Osteocyte (in vitro differentiated cells): ENCODE data around the gene FKBP9. TPM values are rescaled to one million over a fixed set of nuclear protein-coding genes. Genes with fewer than 3 reads are reported as not detected.
"Not testable (repeated sequence)": the region's sequence is repeated elsewhere in the genome, so short reads cannot be mapped to it uniquely, and the experiment has no call there.

Source experiments
- DNase-seq: peaks from one replicate; pipeline ENCODE4 v3.0.0; 2021; ENCODE audit warnings: mixed read lengths; ENCODE audit not compliant: unreplicated experiment; ENCODE audit errors: extremely low spot score
- H3K27ac Mint-ChIP-seq: one replicate; pipeline ENCODE4 v1.8.0; 2021; ENCODE audit warnings: mild to moderate bottlenecking, mixed read lengths; ENCODE audit not compliant: unreplicated experiment
- H3K27me3 Mint-ChIP-seq: one replicate; pipeline ENCODE4 v1.8.0; 2021; ENCODE audit warnings: mixed read lengths; ENCODE audit not compliant: unreplicated experiment
- H3K36me3 Mint-ChIP-seq: one replicate; pipeline ENCODE4 v1.8.0; 2021; ENCODE audit warnings: mixed read lengths; ENCODE audit not compliant: unreplicated experiment
- H3K4me1 Mint-ChIP-seq: one replicate; pipeline ENCODE4 v1.8.0; 2021; ENCODE audit warnings: mixed read lengths; ENCODE audit not compliant: unreplicated experiment
- H3K4me3 Mint-ChIP-seq: one replicate; pipeline ENCODE4 v1.8.0; 2021; ENCODE audit warnings: mild to moderate bottlenecking, moderate library complexity, mixed read lengths; ENCODE audit not compliant: unreplicated experiment
- H3K9me3 Mint-ChIP-seq: one replicate; pipeline ENCODE4 v1.8.0; 2021; ENCODE audit warnings: mixed read lengths; ENCODE audit not compliant: unreplicated experiment
- CTCF ChIP-seq: fragments of 200-600 bp; sonication (generic); IDR thresholded peaks from 2 replicates; pipeline ENCODE4 v1.5.0; 2021; ENCODE audit warnings: antibody characterized with exemption, mild to moderate bottlenecking, moderate library complexity
- total RNA-seq: library from RNA; stranded (reverse); gene quantifications from 2 replicates; pipeline ENCODE4 v1.2.1, GENCODE V29; 2021

FKBP9 gene
- total RNA-seq, 1 donor from 2014 or later: 229 TPM

DNA sequence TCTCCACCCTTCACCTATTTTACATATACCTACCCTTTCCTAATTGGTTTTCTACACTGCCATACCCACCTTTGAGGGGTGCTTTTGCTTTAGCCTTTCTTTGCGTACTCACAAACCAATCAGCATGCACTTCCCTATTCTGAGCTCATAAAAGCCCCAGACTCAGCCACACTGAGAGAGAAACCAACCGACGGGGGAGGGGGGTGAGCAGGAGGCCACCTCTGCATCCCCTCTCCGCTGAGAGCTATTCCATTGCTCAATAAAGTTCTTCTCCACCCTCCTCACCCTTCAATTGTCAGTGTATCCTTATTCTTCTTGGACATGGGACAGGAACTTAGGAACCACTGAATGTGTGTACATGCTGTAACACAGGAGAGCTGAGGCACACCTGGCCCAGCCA, 9.0 kb upstream of the FKBP9 start:
- Mint-ChIP-seq H3K27me3 (no peaks in the 10 kb centered on the region), H3K9me3 (no peaks in the 10 kb centered on the region), H3K27ac (no peak overlapping the region), H3K4me1 (no peaks in the 10 kb centered on the region), H3K36me3 (no peaks in the 10 kb centered on the region), H3K4me3 (no peak overlapping the region)
- no peak for DNase-seq
- TF ChIP-seq CTCF: no peak

DNA sequence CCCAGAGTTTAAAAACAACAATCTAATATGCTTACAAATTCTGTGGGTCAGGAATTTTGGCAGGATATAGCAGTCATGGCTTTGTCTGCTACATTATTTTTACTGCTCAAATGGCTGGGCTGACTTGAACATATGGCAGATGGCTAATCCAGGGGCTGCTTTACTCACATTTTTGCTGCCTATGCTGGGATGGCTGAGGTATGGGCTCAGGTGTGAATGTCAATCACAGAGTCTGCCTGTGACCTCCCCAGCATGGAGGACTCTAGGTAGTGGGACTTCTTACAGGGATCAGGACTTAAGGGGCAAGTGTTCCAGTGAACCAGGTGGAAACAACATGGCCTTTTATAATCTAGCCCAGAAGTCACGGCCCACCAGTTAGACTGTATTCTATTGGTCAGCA, 4.4 kb upstream of the FKBP9 start:
- no peak for TF ChIP-seq CTCF
- no peaks in the 10 kb centered on the region for H3K27me3 Mint-ChIP-seq
- peaks cover 4% of the 10 kb centered on the region for H3K4me1 Mint-ChIP-seq
- DNase-seq: no peak
- H3K27ac Mint-ChIP-seq: no peak overlapping the region
- H3K9me3 Mint-ChIP-seq: no peaks in the 10 kb centered on the region
- H3K36me3 Mint-ChIP-seq: no peaks in the 10 kb centered on the region
- H3K4me3 Mint-ChIP-seq: no peak overlapping the region

DNA sequence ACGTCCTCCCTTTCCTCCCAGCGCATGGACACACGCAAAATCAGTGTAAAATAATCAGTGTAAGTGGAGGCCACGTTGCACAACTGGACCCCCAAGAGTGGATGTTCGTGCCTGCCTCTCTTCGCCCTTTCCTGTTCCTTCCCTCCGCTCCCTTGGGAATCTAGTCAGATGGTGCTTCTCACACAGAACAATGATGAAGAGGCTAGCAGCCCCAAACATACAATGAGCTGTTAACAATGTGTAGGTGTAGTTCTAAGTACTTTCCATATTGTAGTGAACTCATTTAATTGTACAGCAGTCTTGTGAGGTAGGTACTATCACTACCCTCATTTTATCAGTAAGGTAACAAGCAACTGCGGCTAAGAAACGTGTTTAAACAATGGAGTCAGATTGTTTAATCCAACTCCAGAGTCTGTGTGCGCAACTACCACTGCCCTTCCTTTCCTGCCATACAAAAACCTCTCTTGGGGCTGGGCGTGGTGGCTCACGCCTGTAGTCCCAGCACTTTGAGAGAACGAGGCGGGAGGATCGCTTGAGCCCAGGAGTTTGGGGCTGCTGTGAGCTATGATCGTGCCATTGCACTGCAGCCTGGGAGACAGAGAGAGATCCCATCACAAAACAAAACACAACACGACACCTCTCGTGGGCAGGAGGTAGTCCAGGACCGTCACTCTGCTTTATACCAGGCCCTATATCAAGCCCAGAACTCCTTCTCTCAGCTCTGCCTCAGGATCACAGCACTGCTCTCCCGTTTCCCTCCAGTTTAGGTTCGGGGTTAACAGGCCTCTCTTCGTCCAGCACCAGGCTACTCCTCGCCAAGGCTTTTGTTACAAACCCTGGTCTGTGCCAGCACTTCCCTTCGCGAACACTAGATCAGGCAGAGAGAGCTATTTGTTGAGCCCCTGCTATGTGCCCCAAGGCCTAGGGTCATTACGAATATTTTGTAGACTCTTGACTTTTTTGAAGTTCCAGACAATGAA, 1.1 kb downstream of the FKBP9 start:
- Mint-ChIP-seq H3K27me3 (no peaks in the 10 kb centered on the region), H3K4me1 (peaks cover 21% of the 10 kb centered on the region), H3K4me3 (peak overlapping the region; percentile 84), H3K9me3 (no peaks in the 10 kb centered on the region), H3K36me3 (peaks cover 4% of the 10 kb centered on the region), H3K27ac (peak overlapping the region; percentile 91)
- no peak for TF ChIP-seq CTCF
- DNase-seq: no peak

DNA sequence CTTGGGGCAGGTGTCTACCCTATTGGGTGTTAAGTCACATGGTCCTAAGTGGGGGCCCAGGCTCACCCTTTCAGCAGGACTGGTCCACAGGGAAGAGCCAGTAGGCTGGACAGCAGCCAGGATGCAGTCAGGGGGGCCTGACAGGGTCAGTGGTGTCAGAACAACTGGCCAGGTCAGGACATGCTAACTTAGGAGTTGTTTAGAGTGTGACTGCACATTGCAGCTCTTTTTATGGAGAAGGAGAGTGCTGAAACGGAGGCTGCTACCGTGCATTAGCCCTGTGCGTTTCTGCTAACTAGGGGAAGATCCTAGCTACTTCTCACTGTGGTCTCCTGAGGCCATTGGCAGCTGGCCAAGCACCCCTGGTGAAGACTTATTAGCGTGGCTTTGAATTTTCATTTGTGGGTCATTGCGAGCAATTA, 6.7 kb downstream of the FKBP9 start:
- H3K4me3 Mint-ChIP-seq, H3K27ac Mint-ChIP-seq, H3K27me3 Mint-ChIP-seq, H3K36me3 Mint-ChIP-seq, DNase-seq, H3K9me3 Mint-ChIP-seq: not testable (repeated sequence)
- H3K4me1 Mint-ChIP-seq: peaks cover 23% of the 10 kb centered on the region

DNA sequence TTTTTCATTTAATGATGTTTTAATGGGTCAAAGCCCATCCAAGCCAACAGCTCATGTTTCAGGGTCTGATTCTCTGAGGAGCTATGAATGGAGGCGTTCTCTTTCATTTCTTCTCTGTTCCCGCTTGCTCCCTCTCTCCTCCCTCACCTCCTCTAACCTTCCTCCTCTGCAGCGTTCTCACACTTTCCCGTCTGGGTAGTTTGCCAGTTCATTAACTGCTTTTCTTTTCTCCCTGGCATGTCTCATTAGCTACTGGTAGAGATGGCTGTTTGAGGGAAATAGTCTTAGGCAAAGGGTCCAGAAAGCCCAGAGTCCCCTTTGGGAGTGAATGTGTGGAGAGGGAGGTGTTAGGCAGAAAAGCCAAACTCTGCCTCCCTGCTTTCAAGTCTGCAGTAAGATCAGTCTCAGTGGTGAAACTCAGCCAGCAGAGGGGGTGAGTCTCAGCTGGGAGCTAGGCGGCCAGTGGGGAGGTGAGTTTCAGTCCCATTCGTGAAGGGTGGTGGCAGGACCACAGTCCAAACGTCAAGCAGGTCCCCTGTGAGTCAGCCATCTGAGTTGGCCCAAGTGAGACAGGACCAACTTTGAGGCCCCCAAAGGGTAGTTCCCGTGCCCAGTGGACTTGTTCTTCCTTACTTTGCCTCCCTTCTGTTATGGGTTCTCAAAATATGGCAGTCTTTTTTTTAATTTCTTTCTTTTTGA, 7.4 kb downstream of the FKBP9 start:
- peak overlapping the region; percentile 15 for H3K4me3 Mint-ChIP-seq
- H3K4me1 Mint-ChIP-seq: peaks cover 20% of the 10 kb centered on the region
- TF ChIP-seq CTCF: peak; percentile 43
- H3K27me3 Mint-ChIP-seq, H3K9me3 Mint-ChIP-seq, DNase-seq, H3K36me3 Mint-ChIP-seq: not testable (repeated sequence)
- peak overlapping the region; percentile 29 for H3K27ac Mint-ChIP-seq

DNA sequence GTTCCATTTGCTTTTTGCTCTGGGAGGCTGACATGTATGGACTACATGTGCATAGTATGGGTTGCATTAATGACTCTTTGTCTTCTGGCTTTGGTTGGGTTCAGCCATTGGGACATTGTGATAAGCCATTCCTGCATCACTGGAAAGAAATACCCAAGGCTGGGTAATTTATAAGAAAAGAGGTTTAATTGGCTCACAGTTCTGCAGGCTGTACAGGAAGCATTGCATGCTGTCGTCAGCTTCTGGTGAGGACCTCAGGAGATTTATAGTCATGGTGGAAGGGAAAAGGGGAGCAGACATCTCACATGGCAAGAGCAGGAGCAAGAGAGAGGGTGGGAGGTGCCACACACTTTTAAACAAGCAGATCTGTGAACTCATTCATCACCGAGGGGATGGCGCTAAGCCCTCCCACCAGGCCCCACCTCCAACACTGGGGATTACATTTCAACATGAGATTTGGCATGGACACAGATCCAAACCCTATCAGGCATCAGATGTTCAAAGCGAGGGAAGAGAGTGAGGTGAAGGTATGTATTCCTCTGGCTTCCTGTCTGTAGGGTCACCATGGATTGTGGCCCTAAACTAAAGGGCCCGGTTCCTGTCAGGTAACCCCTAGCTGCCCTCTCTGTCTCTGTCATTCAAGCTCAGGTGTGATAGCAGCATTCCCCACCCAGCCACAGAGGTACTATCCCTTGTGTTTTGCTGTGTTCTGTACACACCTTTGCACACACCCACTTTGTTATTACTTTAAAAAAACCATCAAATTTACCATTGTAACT, 9.4 kb downstream of the FKBP9 start:
- H3K9me3 Mint-ChIP-seq, H3K36me3 Mint-ChIP-seq, H3K27ac Mint-ChIP-seq, DNase-seq, H3K27me3 Mint-ChIP-seq, H3K4me3 Mint-ChIP-seq: not testable (repeated sequence)
- H3K4me1 Mint-ChIP-seq: peaks cover 15% of the 10 kb centered on the region

DNA sequence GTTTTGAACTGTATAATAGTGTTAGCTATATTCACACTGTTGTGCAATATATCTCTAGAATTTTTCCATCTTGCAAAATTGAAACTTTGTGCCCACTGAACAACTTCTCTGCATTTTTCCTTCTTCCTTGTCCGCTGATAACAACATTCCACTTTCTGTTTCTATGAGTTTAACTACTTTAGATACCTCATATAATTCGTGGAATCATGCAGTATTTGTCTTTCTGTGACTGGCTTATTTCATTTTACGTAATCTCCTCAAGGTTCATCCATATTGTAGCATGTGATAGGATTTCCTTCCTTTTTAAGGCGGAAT, 10.0 kb downstream of the FKBP9 start:
- H3K4me3 Mint-ChIP-seq, H3K9me3 Mint-ChIP-seq, H3K36me3 Mint-ChIP-seq, H3K27me3 Mint-ChIP-seq, DNase-seq, H3K27ac Mint-ChIP-seq: not testable (repeated sequence)
- H3K4me1 Mint-ChIP-seq: peaks cover 18% of the 10 kb centered on the region

- DNase-seq, H3K4me3 Mint-ChIP-seq, H3K27me3 Mint-ChIP-seq, H3K9me3 Mint-ChIP-seq, H3K36me3 Mint-ChIP-seq, H3K4me1 Mint-ChIP-seq, H3K27ac Mint-ChIP-seq: not testable (repeated sequence)
Observed at GRCh38 chr7:32971967-32972366, 14.7 kb downstream of the FKBP9 start.
